Lower leg skin (tissue), 3 donors: ENCODE results near the gene POU5F1.
"Not testable (repeated sequence)": the region's sequence is repeated elsewhere in the genome, so short reads cannot be mapped to it uniquely, and the experiment has no call there.

ENCODE experiments used
- POLR2A ChIP-seq, 2 donors: fragments of 450-650 bp; IDR thresholded peaks; one replicate each; pipeline ENCODE4 v1.6.1; 2016 to 2017; ENCODE audit warnings: antibody characterized with exemption in 2 of 2, mild to moderate bottlenecking in 1 of 2, moderate library complexity in 1 of 2
- TF ChIP-seq, protein P1 (sequence below), 3 donors: fragments of 450-650 bp; IDR thresholded peaks; one replicate each; pipeline ENCODE4 v1.5.1; 2016; ENCODE audit warnings: antibody characterized with exemption in 3 of 3, mild to moderate bottlenecking in 3 of 3, moderate library complexity in 2 of 3

DNA sequence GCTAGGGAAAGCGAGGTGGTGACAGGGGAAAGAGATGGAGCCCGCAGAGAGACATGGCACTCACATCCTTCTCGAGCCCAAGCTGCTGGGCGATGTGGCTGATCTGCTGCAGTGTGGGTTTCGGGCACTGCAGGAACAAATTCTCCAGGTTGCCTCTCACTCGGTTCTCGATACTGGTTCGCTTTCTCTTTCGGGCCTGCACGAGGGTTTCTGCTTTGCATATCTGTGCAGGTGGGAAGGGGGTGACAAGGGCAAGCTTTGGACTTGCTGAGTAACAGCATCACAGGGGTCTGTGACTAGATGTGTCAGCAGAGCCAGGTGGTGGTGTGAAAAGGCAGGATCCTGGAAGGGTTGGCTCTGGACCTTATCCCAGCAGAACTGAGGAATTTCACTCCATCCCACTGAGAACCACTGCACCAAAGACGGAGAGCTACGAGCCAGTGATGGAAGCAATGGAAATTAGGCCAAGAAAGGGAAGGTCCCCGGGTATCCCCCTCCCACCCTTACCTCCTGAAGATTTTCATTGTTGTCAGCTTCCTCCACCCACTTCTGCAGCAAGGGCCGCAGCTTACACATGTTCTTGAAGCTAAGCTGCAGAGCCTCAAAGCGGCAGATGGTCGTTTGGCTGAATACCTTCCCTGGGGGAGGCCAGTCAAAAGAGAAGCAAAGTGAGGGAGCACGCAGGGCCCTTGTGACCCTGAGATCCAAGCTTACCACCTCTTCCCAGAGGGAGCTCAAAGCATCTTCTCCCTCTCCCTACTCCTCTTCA is 5.2 kb downstream of the POU5F1 start:
- TF ChIP-seq, protein P1, sequence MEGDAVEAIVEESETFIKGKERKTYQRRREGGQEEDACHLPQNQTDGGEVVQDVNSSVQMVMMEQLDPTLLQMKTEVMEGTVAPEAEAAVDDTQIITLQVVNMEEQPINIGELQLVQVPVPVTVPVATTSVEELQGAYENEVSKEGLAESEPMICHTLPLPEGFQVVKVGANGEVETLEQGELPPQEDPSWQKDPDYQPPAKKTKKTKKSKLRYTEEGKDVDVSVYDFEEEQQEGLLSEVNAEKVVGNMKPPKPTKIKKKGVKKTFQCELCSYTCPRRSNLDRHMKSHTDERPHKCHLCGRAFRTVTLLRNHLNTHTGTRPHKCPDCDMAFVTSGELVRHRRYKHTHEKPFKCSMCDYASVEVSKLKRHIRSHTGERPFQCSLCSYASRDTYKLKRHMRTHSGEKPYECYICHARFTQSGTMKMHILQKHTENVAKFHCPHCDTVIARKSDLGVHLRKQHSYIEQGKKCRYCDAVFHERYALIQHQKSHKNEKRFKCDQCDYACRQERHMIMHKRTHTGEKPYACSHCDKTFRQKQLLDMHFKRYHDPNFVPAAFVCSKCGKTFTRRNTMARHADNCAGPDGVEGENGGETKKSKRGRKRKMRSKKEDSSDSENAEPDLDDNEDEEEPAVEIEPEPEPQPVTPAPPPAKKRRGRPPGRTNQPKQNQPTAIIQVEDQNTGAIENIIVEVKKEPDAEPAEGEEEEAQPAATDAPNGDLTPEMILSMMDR (IDR thresholded peaks at IDR 0.05): not testable (repeated sequence)
- TF ChIP-seq POLR2A (IDR thresholded peaks at IDR 0.05): not testable (repeated sequence)
